Ishikawa (cell line): ENCODE results near the gene HOXB8.

Experiments
- CEBPB ChIP-seq: IDR thresholded peaks from 2 replicates; pipeline ENCODE4 v1.6.1; 2012
- CREB1 ChIP-seq: IDR thresholded peaks from 2 replicates; pipeline ENCODE4 v1.6.1; 2012; ENCODE audit warnings: low read depth
- EGR1 ChIP-seq: IDR thresholded peaks from 2 replicates; pipeline ENCODE4 v1.6.1; 2012
- EP300 ChIP-seq: IDR thresholded peaks from 2 replicates; pipeline ENCODE4 v1.6.1; 2012; ENCODE audit warnings: borderline replicate concordance
- FOXM1 ChIP-seq: IDR thresholded peaks from 2 replicates; pipeline ENCODE4 v1.6.1; 2012; ENCODE audit warnings: low read depth, borderline replicate concordance
- NFIC ChIP-seq: IDR thresholded peaks from 2 replicates; pipeline ENCODE4 v1.6.1; 2012
- RAD21 ChIP-seq: IDR thresholded peaks from 2 replicates; pipeline ENCODE4 v1.6.1; 2012; ENCODE audit warnings: low read depth
- TAF1 ChIP-seq: IDR thresholded peaks from 2 replicates; pipeline ENCODE4 v1.6.1; 2012; ENCODE audit warnings: low read depth, mild to moderate bottlenecking
- TCF12 ChIP-seq: IDR thresholded peaks from 2 replicates; pipeline ENCODE4 v1.6.1; 2012; ENCODE audit warnings: low read depth
- TEAD4 ChIP-seq: IDR thresholded peaks from 2 replicates; pipeline ENCODE4 v1.6.1; 2012
- YY1 ChIP-seq: IDR thresholded peaks from 2 replicates; pipeline ENCODE4 v1.6.1; 2012; ENCODE audit warnings: low read depth
- ZBTB7A ChIP-seq: IDR thresholded peaks from 2 replicates; pipeline ENCODE4 v1.6.1; 2012; ENCODE audit warnings: low read depth
- TF ChIP-seq, protein P1 (sequence below): IDR thresholded peaks from 2 replicates; pipeline ENCODE4 v1.6.1; 2012; ENCODE audit warnings: low read depth, mild to moderate bottlenecking
- TF ChIP-seq, protein P2 (sequence below): IDR thresholded peaks from 2 replicates; pipeline ENCODE4 v1.6.1; 2012
- TF ChIP-seq, protein P3 (sequence below): IDR thresholded peaks from 2 replicates; pipeline ENCODE4 v1.6.1; 2012

The HOXB8 gene

DNA sequence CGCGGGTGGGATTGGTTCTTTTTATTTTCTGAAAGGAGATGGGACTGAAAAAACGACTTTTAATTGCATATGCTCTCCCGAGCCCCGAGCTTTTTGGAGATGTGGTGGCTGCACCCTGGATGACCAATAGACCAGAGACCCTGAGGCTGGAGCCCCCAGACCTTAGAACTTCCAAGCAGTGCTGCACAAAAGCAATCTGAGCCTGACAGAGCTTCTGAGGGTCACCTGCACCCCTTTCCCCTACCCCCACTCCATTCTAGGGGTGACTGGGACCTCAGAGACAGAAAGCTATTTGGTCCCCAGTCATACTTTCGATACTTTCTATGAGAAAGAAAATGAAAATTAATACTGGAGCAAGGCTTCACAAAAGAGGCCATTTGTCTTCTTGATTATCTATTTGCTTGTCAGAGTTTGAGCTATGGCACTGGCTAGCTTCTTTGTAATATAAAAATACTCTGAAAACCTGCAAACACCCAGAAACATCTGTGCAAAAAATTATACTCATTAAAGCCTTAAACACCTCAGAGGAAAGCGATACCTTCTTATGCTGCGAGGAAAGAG is 40.5 kb downstream of the HOXB8 start:
- TF ChIP-seq, protein P1, sequence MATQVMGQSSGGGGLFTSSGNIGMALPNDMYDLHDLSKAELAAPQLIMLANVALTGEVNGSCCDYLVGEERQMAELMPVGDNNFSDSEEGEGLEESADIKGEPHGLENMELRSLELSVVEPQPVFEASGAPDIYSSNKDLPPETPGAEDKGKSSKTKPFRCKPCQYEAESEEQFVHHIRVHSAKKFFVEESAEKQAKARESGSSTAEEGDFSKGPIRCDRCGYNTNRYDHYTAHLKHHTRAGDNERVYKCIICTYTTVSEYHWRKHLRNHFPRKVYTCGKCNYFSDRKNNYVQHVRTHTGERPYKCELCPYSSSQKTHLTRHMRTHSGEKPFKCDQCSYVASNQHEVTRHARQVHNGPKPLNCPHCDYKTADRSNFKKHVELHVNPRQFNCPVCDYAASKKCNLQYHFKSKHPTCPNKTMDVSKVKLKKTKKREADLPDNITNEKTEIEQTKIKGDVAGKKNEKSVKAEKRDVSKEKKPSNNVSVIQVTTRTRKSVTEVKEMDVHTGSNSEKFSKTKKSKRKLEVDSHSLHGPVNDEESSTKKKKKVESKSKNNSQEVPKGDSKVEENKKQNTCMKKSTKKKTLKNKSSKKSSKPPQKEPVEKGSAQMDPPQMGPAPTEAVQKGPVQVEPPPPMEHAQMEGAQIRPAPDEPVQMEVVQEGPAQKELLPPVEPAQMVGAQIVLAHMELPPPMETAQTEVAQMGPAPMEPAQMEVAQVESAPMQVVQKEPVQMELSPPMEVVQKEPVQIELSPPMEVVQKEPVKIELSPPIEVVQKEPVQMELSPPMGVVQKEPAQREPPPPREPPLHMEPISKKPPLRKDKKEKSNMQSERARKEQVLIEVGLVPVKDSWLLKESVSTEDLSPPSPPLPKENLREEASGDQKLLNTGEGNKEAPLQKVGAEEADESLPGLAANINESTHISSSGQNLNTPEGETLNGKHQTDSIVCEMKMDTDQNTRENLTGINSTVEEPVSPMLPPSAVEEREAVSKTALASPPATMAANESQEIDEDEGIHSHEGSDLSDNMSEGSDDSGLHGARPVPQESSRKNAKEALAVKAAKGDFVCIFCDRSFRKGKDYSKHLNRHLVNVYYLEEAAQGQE, result no peak
- TF ChIP-seq, protein P2, sequence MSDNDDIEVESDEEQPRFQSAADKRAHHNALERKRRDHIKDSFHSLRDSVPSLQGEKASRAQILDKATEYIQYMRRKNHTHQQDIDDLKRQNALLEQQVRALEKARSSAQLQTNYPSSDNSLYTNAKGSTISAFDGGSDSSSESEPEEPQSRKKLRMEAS, result no peak
- no peak for TF ChIP-seq TEAD4
- TF ChIP-seq, protein P3, sequence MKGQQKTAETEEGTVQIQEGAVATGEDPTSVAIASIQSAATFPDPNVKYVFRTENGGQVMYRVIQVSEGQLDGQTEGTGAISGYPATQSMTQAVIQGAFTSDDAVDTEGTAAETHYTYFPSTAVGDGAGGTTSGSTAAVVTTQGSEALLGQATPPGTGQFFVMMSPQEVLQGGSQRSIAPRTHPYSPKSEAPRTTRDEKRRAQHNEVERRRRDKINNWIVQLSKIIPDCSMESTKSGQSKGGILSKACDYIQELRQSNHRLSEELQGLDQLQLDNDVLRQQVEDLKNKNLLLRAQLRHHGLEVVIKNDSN, result no peak
- TF ChIP-seq EGR1, result no peak
- TF ChIP-seq FOXM1, result no peak
- TF ChIP-seq TAF1, result no peak
- TF ChIP-seq RAD21, result no peak
- no peak for TF ChIP-seq CEBPB
- TF ChIP-seq ZBTB7A, result no peak
- TF ChIP-seq YY1, result no peak
- no peak for TF ChIP-seq EP300
- TF ChIP-seq CREB1, result no peak
- TF ChIP-seq TCF12, result no peak
- no peak for TF ChIP-seq NFIC

DNA sequence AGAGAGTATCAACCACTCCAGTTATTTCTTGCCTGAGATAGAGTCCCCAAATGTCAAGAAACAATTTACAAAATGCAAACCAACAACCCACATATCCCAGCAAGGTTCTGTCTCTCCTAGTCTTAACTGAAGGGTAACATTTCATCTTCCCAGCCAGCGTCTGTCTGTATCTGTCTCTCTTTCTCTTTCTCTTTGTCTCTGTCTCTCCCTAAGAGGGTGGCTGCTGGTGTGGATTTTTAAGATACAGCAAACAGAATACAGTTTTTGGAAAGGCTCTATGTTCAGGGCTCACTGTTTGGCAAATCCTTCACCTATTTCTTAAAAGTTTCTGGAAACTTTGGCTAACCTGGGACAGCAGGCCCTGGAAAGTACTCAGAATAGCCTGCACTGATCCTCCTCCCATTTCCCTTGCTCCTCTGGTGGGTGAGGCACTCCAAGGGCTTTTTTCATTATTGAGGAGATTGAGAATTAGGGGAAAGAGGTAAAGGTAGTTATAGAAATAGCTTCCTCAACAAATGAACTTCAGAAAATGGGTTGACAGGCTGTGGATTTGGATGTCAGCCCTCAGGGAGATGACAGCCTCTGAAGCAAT is 43.2 kb downstream of the HOXB8 start:
- TF ChIP-seq, protein P2, result no peak
- TF ChIP-seq TCF12, result no peak
- no peak for TF ChIP-seq CEBPB
- TF ChIP-seq FOXM1, result no peak
- no peak for TF ChIP-seq EGR1
- no peak for TF ChIP-seq CREB1
- no peak for TF ChIP-seq TAF1
- TF ChIP-seq YY1, result no peak
- TF ChIP-seq TEAD4, result no peak
- TF ChIP-seq EP300, result no peak
- TF ChIP-seq NFIC, result no peak

DNA sequence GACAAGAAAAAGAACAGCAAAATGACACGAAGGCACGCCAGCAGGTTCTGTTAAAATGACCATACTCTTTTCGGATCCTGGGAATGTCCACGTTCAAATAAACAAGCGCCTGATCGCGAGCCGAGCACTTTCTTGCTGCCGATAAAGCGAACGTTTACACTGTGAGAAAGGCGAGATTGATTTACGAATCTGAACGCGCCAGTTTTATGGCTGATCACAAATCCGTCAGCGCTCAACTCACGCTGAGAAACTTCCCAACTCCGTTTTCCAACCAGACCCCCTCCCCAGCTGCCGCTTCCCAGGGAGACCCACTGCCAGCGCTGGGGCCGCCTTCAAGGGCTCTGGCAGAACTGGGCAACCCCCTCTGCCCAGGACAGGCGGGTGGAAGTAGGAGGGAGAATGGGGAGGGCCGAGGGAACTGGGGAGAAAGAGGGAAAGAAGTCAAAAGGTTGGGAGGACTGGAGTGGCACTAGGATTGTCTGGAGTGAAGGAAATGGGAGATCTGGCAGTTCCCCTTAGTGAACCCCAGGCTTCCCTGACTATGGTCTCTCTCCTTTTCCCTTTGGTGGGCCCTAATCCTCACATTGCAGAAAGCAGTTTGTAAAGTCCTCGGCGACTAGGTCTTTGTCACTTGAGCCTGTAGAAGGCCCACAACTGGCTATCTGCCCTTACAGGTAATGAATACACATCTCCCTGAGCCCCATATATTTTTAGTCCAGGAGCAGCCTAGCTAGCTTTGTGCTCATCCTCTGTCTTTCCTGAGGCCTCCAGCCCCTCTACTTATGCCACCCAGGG is 43.9 kb downstream of the HOXB8 start:
- no peak for TF ChIP-seq NFIC
- no peak for TF ChIP-seq CREB1
- no peak for TF ChIP-seq RAD21

DNA sequence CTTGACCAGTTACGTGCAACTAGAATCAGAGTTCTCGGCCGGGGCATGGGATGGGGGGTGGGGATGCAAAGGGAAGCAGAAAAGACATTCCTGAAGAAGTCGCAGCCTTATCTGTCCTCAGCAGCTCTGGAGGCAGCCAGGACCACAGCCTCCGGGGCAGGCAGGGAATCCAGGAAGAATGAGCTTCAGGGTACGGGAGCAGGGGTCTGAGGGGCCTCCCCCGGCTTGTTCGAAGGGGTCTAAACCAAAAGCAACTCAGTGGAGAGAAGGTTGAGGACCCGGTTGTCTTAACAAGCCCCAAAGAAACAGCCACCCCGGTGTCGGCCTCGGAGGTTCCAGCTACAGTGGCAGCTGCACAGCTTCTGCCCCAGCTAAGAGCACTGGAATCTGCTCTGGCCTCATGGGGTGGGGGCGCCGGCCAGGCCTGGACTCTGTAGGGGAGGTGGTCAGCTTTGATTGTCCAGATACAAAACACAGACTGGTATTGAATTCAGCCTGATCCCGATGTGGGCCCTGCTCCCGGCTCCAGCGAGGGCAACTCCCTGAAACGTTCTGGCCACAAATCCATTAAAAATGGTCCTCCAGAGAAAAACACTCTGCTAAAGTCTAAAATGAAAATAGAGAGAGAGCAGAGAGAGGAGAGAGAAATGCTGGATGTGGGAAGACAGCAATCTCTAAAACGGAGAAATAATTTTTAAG is 44.6 kb downstream of the HOXB8 start:
- no peak for TF ChIP-seq FOXM1
- TF ChIP-seq, protein P2, result no peak
- TF ChIP-seq, protein P1, result no peak
- no peak for TF ChIP-seq TAF1
- TF ChIP-seq ZBTB7A, result no peak
- no peak for TF ChIP-seq CREB1
- no peak for TF ChIP-seq EGR1
- TF ChIP-seq CEBPB, result no peak
- TF ChIP-seq NFIC, result no peak
- TF ChIP-seq, protein P3, result no peak
- TF ChIP-seq TCF12, result no peak
- no peak for TF ChIP-seq EP300
- no peak for TF ChIP-seq RAD21
- TF ChIP-seq YY1, result no peak
- TF ChIP-seq TEAD4, result no peak
